Neuronal stem cell (in vitro differentiated cells): ENCODE measurements around the gene CTNNA1.
"Not testable (repeated sequence)": the region's sequence is repeated elsewhere in the genome, so short reads cannot be mapped to it uniquely, and the experiment has no call there.

Experiments used
- DNase-seq: peaks from one replicate; pipeline ENCODE4 v3.0.0-alpha.2; 2013; ENCODE audit warnings: low spot score
- H2AFZ ChIP-seq: one replicate; pipeline ENCODE4 v1.6.1; 2013; ENCODE audit warnings: mild to moderate bottlenecking, low read length, inconsistent platforms
- H2AK5ac ChIP-seq: 2 replicates; pipeline ENCODE4 v1.6.1; 2013; ENCODE audit warnings: low read depth, mild to moderate bottlenecking, inconsistent platforms, low read length, moderate library complexity, mixed read lengths
- H2BK120ac ChIP-seq: 2 replicates; pipeline ENCODE4 v1.6.1; 2013; ENCODE audit warnings: low read depth, mild to moderate bottlenecking, inconsistent platforms, low read length, moderate library complexity, mixed read lengths
- H2BK12ac ChIP-seq: one replicate; pipeline ENCODE4 v1.6.1; 2013; ENCODE audit warnings: low read length, inconsistent platforms
- H2BK15ac ChIP-seq: 2 replicates; pipeline ENCODE4 v1.6.1; 2013; ENCODE audit warnings: mild to moderate bottlenecking, low read length, inconsistent platforms, mixed read lengths
- H2BK5ac ChIP-seq: one replicate; pipeline ENCODE4 v1.6.1; 2013; ENCODE audit warnings: inconsistent platforms, mild to moderate bottlenecking, low read length, moderate library complexity
- H3K14ac ChIP-seq: one replicate; pipeline ENCODE4 v1.6.1; 2013; ENCODE audit warnings: low read length, inconsistent platforms
- H3K18ac ChIP-seq: 2 replicates; pipeline ENCODE4 v1.6.1; 2013; ENCODE audit warnings: low read length, inconsistent platforms
- H3K23ac ChIP-seq: 2 replicates; pipeline ENCODE4 v1.6.1; 2013; ENCODE audit warnings: low read depth, mild to moderate bottlenecking, mixed read lengths, low read length, inconsistent platforms; ENCODE audit not compliant: poor library complexity
- H3K27ac ChIP-seq: replicated peaks from 3 replicates; pipeline ENCODE4 v1.5.1; 2013; ENCODE audit warnings: low read length, inconsistent platforms
- H3K27me3 ChIP-seq, 3 experiments: 2 replicates each; pipeline ENCODE4 v1.6.1; 2013; ENCODE audit warnings: low read length in 3 of 3, mild to moderate bottlenecking in 2 of 3, inconsistent platforms in 1 of 3, low read depth in 1 of 3, mixed read lengths in 1 of 3, moderate library complexity in 1 of 3; ENCODE audit not compliant: control insufficient read depth in 3 of 3, insufficient read depth in 3 of 3
- H3K36me3 ChIP-seq, 2 donors: replicated peaks in 1 of 2; 2 replicates each; pipeline ENCODE4 v1.6.1; 2013; ENCODE audit warnings: low read length in 2 of 2; ENCODE audit not compliant: control insufficient read depth in 2 of 2, insufficient read depth in 2 of 2
- H3K4ac ChIP-seq: 2 replicates; pipeline ENCODE4 v1.6.1; 2013; ENCODE audit warnings: inconsistent platforms, mild to moderate bottlenecking, low read length, moderate library complexity
- H3K4me1 ChIP-seq, 2 donors: 1 replicate in 1 of 2; 2 replicates in 1 of 2; pipeline ENCODE4 v1.6.1; 2013; ENCODE audit warnings: low read length in 2 of 2, low read depth in 1 of 2; ENCODE audit not compliant: control insufficient read depth in 2 of 2, insufficient read depth in 1 of 2
- H3K4me2 ChIP-seq: one replicate; pipeline ENCODE4 v1.6.1; 2013; ENCODE audit warnings: mild to moderate bottlenecking, low read length, inconsistent platforms; ENCODE audit not compliant: insufficient read depth, poor library complexity, severe bottlenecking
- H3K4me3 ChIP-seq, 2 donors: 2 replicates each; pipeline ENCODE4 v1.5.1; 2013; ENCODE audit warnings: low read length in 2 of 2, mild to moderate bottlenecking in 2 of 2, inconsistent platforms in 1 of 2, moderate library complexity in 1 of 2
- H3K79me1 ChIP-seq: one replicate; pipeline ENCODE4 v1.6.1; 2013; ENCODE audit warnings: low read depth, mild to moderate bottlenecking, inconsistent platforms, low read length, moderate library complexity
- H3K9ac ChIP-seq: one replicate; pipeline ENCODE4 v1.6.1; 2013; ENCODE audit warnings: mild to moderate bottlenecking, low read depth, low read length, inconsistent platforms; ENCODE audit not compliant: poor library complexity
- H3K9me3 ChIP-seq, 2 donors: replicated peaks in 1 of 2; 2 replicates each; pipeline versions ENCODE3 to v1.6.1; 2013; ENCODE audit warnings: low read length in 2 of 2, mild to moderate bottlenecking in 2 of 2, inconsistent platforms in 1 of 2, low read depth in 1 of 2, mixed read lengths in 1 of 2, moderate library complexity in 1 of 2; ENCODE audit not compliant: control insufficient read depth in 2 of 2, insufficient read depth in 1 of 2
- H4K8ac ChIP-seq: one replicate; pipeline ENCODE4 v1.6.1; 2013; ENCODE audit warnings: low read depth, mild to moderate bottlenecking, inconsistent platforms, low read length, moderate library complexity
- H4K91ac ChIP-seq: one replicate; pipeline ENCODE4 v1.6.1; 2013; ENCODE audit warnings: low read length, low read depth, mild to moderate bottlenecking, inconsistent platforms; ENCODE audit not compliant: poor library complexity
- WGBS, 2 donors: extraction: QIAGEN DNeasy Blood & Tissue Kit; methylation state at CpG; one replicate each; pipeline ENCODE4 v1.1.7; 2013; ENCODE audit warnings: missing lambda C conversion rate in 2 of 2, mixed read lengths in 1 of 2; ENCODE audit not compliant: insufficient read length in 2 of 2, insufficient replicate concordance in 1 of 2; ENCODE audit errors: extremely low coverage in 2 of 2; 5-methylcytosine and 5-hydroxymethylcytosine counted together

The CTNNA1 gene

DNA sequence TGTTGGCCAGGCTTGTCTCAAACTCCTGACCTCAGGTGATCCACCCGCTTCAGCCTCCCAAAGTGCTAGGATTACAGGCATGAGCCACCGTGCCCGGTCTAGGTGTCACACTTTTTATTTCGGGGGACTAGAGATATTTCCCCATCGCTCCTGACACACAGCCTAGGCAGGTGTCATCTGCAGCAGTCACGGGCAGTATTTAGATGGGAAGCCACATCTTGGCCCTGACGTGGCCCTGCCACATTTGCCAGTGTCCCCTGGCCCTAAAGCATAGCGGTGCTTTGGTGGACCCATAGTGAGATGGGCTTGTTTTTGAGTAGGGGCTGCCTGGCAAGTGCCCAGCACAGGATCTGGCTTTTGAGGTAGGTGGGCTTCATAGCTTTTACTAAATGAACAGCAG, 167.0 kb downstream of the CTNNA1 start:
- Histone ChIP-seq H4K91ac (no peak overlapping the region), H3K18ac (no peak overlapping the region), H2BK5ac (no peak overlapping the region), H3K4me2 (no peak overlapping the region), H4K8ac (no peak overlapping the region), H2BK15ac (no peak overlapping the region), H2AFZ (no peak overlapping the region), H3K9me3 (no peaks in the 10 kb centered on the region), H3K27me3 (peaks cover 0 to 1% (median 0%) of the 10 kb centered on the region in 3 experiments), H3K79me1 (peaks cover 3% of the 10 kb centered on the region), H3K9ac (no peak overlapping the region), H3K23ac (no peak overlapping the region), H3K27ac (no peak overlapping the region), H2AK5ac (no peak overlapping the region), H3K14ac (no peak overlapping the region), H3K4ac (no peak overlapping the region), H3K36me3 (peaks cover 13 to 73% of the 10 kb centered on the region in 2 donors), H3K4me1 (peaks cover 0 to 2% of the 10 kb centered on the region in 2 donors), H2BK120ac (no peak overlapping the region), H2BK12ac (no peak overlapping the region), H3K4me3 (no peak overlapping the region)
- no CpG with 5 or more reads among the region's 8 CpGs for WGBS, 2 donors
- DNase-seq = no peak

DNA sequence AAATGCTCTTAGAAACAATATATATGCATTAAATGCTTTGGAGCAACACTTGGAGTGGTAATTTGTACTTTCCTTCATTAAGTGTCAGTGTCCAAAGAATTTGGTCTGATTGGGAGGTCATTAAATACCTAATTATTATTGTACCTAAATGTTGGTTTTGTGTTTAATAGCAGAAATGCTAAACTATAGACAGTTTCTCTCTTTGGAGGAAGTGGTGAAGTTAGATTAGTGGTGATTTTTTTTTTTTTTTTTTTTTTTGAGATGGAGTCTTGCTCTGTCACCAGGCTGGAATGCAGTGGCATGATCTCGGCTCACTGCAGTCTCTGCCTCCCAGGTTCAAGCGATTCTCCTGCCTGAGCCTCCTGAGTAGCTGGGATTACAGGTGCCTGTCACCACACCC, 168.1 kb downstream of the CTNNA1 start:
- no CpG with 5 or more reads among the region's 2 CpGs for WGBS, 2 donors
- H2AK5ac ChIP-seq, H3K4me3 ChIP-seq, H2BK5ac ChIP-seq, H3K23ac ChIP-seq, H3K4me2 ChIP-seq, H2AFZ ChIP-seq, H2BK120ac ChIP-seq, H3K27ac ChIP-seq, H3K18ac ChIP-seq, H3K9ac ChIP-seq, H4K91ac ChIP-seq, DNase-seq, H3K27me3 ChIP-seq, H3K4ac ChIP-seq, H3K14ac ChIP-seq, H2BK12ac ChIP-seq, H3K4me1 ChIP-seq, H4K8ac ChIP-seq, H2BK15ac ChIP-seq, H3K79me1 ChIP-seq, H3K9me3 ChIP-seq: not testable (repeated sequence)
- peaks cover 17 to 74% of the 10 kb centered on the region in 2 donors for H3K36me3 ChIP-seq

DNA sequence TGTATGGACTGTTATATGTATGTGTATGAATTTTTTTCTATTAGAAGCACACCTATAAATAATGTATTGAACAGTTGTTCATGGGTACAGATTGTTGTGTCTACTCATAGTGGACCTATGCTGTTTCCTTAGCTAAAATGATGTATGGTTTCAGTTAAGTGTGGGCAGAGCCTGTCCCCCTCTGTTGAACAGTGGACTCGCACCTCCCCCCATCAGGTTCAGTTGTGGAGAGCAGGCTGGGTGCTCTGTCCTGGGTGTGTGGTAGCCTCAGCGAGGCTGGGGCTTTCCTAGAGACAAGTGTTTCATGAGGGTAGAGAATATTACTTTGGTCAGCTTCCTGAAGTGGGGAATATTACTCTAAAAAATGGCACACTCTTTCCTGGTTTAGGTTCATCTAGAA, 169.3 kb downstream of the CTNNA1 start:
- Histone ChIP-seq H3K4me2 (no peak overlapping the region), H3K4ac (no peak overlapping the region), H4K8ac (no peak overlapping the region), H3K27me3 (peaks cover 0 to 1% (median 0%) of the 10 kb centered on the region in 3 experiments), H3K4me1 (peaks cover 0 to 2% of the 10 kb centered on the region in 2 donors), H3K27ac (no peak overlapping the region), H2BK120ac (no peak overlapping the region), H2AK5ac (no peak overlapping the region), H2BK15ac (no peak overlapping the region), H3K36me3 (peaks cover 18 to 78% of the 10 kb centered on the region in 2 donors), H2BK12ac (no peak overlapping the region), H3K9ac (no peak overlapping the region), H3K9me3 (no peaks in the 10 kb centered on the region), H3K18ac (no peak overlapping the region), H3K14ac (no peak overlapping the region), H3K23ac (no peak overlapping the region), H3K79me1 (peaks cover 3% of the 10 kb centered on the region), H3K4me3 (no peak overlapping the region), H4K91ac (no peak overlapping the region), H2BK5ac (no peak overlapping the region), H2AFZ (no peak overlapping the region)
- no peak for DNase-seq
- no CpG with 5 or more reads among the region's 2 CpGs for WGBS, 2 donors

DNA sequence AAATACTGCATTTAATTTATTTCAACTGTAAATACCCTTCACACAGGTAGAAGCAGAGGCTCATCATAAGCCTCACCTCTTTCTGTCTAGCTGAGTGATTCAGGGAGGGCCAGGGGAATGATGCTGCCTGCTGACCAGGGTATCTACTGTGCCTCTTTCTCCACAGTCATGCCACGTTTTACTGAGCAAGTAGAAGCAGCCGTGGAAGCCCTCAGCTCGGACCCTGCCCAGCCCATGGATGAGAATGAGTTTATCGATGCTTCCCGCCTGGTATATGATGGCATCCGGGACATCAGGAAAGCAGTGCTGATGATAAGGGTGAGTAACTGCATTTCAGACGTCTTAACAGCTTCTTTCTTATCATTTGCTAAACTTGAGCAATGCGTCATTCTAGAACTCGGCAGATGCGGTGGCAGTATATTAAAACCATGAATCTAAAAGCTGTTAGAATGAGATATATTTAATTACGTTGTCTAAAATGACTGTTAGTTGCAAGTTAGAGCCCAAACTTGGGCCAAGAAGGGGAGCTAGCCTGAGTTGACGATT, 171.9 kb downstream of the CTNNA1 start:
- Histone ChIP-seq H3K14ac (no peak overlapping the region), H2BK5ac (no peak overlapping the region), H3K27ac (no peak overlapping the region), H4K8ac (no peak overlapping the region), H3K9ac (peak overlapping the region; percentile 55), H3K9me3 (no peaks in the 10 kb centered on the region), H3K4me2 (no peak overlapping the region), H3K23ac (no peak overlapping the region), H2BK12ac (no peak overlapping the region), H3K4me3 (no peak overlapping the region), H2BK15ac (no peak overlapping the region), H3K27me3 (peaks cover 0 to 1% (median 0%) of the 10 kb centered on the region in 3 experiments), H3K36me3 (peaks cover 26 to 80% of the 10 kb centered on the region in 2 donors), H2BK120ac (no peak overlapping the region), H3K79me1 (peaks cover 3% of the 10 kb centered on the region), H3K4me1 (no peaks in the 10 kb centered on the region), H2AK5ac (no peak overlapping the region), H3K18ac (no peak overlapping the region), H3K4ac (no peak overlapping the region), H2AFZ (no peak overlapping the region), H4K91ac (no peak overlapping the region)
- no CpG with 5 or more reads among the region's 12 CpGs for WGBS, 2 donors
- no peak for DNase-seq
